Tibial nerve (tissue), 4 donors: Measurements from ENCODE around the gene CCDC13.

ENCODE experiments used
- EP300 ChIP-seq, 2 donors: sonication (generic); formaldehyde crosslinking; IDR thresholded peaks; one replicate each; pipeline ENCODE4 v1.6.1; 2017; ENCODE audit warnings: antibody characterized with exemption in 2 of 2, mild to moderate bottlenecking in 1 of 2
- POLR2A ChIP-seq, 2 donors: fragments of 450-650 bp; IDR thresholded peaks; one replicate each; pipeline ENCODE4 v1.6.1; 2017; ENCODE audit warnings: antibody characterized with exemption in 2 of 2, mild to moderate bottlenecking in 2 of 2, moderate library complexity in 2 of 2
- TF ChIP-seq, protein P1 (sequence below), 5 experiments: fragments of 200-600 bp in 3 of 5; fragments of 450-650 bp in 2 of 5; sonication (generic) in 3 of 5; IDR thresholded peaks; one replicate each; pipeline ENCODE4 v1.5.1; 2016 to 2019; ENCODE audit warnings: antibody characterized with exemption in 5 of 5, mild to moderate bottlenecking in 3 of 5, moderate library complexity in 2 of 5

DNA sequence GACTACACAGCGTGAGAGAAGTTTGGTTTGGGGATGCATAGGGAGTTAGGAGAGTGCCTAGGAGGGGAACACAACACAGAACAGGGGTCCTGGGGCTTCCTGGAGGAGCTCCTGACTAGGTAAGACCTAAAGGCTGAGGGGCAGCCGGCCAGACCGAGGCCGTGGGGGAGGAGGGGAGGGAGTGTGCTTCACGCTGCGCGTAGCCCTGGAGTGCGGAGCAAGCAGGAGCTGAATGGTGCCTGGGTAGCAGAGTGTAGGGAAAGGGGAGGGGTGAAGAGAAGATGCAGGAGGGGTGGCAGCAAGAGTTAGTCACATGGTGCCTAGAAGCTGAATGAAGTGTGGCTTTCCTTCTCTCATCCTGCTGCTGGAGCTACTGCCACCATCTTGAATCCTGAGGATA is 38.0 kb downstream of the CCDC13 start:
- TF ChIP-seq, protein P1, sequence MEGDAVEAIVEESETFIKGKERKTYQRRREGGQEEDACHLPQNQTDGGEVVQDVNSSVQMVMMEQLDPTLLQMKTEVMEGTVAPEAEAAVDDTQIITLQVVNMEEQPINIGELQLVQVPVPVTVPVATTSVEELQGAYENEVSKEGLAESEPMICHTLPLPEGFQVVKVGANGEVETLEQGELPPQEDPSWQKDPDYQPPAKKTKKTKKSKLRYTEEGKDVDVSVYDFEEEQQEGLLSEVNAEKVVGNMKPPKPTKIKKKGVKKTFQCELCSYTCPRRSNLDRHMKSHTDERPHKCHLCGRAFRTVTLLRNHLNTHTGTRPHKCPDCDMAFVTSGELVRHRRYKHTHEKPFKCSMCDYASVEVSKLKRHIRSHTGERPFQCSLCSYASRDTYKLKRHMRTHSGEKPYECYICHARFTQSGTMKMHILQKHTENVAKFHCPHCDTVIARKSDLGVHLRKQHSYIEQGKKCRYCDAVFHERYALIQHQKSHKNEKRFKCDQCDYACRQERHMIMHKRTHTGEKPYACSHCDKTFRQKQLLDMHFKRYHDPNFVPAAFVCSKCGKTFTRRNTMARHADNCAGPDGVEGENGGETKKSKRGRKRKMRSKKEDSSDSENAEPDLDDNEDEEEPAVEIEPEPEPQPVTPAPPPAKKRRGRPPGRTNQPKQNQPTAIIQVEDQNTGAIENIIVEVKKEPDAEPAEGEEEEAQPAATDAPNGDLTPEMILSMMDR (IDR thresholded peaks at IDR 0.05) = no peak
- TF ChIP-seq POLR2A (IDR thresholded peaks at IDR 0.05) (no peak), EP300 (IDR thresholded peaks at IDR 0.05) (no peak)
